IMR-90 (cell line): Measurements from ENCODE around the gene PSG3. TPM values are rescaled to one million over a fixed set of nuclear protein-coding genes. Genes with fewer than 3 reads are reported as not detected.
"Not testable (repeated sequence)": the region's sequence is repeated elsewhere in the genome, so short reads cannot be mapped to it uniquely, and the experiment has no call there.

ENCODE experiments used
- ATAC-seq: fragments of 200-7000 bp; cut with Tn5 transposase; 2 replicates; pipeline ENCODE4 v1.9.1; 2020; ENCODE audit warnings: low read depth, mild to moderate bottlenecking, moderate library complexity
- BruUV-seq: library from RNA; stranded (reverse); fragments of 400-500 nt; replicated peaks from 2 replicates; lab custom pipeline; 2021; lab: Mats Ljungman, UMichigan
- CTCF ChIA-PET: fragments of 300-600 bp; formaldehyde crosslinking; extraction: SDS; loops from one replicate; lab custom pipeline; 2021; ENCODE audit warnings: antibody characterized with exemption; lab: Yijun Ruan, JAX
- POLR2A ChIA-PET: fragments of 300-600 bp; sonication (Branson Sonifier 250); formaldehyde crosslinking; loops from one replicate; lab custom pipeline; 2022; ENCODE audit warnings: antibody characterized with exemption; ENCODE audit not compliant: unreplicated experiment; lab: Charles Lee
- DNase-seq: peaks from one replicate; pipeline ENCODE4 v3.0.0; 2013
- H2AFZ ChIP-seq: replicated peaks from 2 replicates; pipeline ENCODE3; 2013; ENCODE audit warnings: low read length, mild to moderate bottlenecking; ENCODE audit not compliant: poor library complexity
- H2AK5ac ChIP-seq: 2 replicates; pipeline ENCODE4 v1.6.1; 2013; ENCODE audit warnings: low read depth, low read length, inconsistent platforms
- H2AK9ac ChIP-seq: replicated peaks from 2 replicates; pipeline ENCODE3; 2013; ENCODE audit warnings: mild to moderate bottlenecking, low read depth, low read length, moderate library complexity; ENCODE audit not compliant: poor library complexity
- H2BK120ac ChIP-seq: 2 replicates; pipeline ENCODE4 v1.6.1; 2013; ENCODE audit warnings: low read depth, low read length, inconsistent platforms
- H2BK15ac ChIP-seq: 3 replicates; pipeline ENCODE4 v1.6.1; 2013; ENCODE audit warnings: low read depth, low read length, inconsistent platforms
- H2BK20ac ChIP-seq: 2 replicates; pipeline ENCODE4 v1.6.1; 2013; ENCODE audit warnings: low read depth, mild to moderate bottlenecking, inconsistent platforms, low read length, moderate library complexity
- H2BK5ac ChIP-seq: 2 replicates; pipeline ENCODE4 v1.6.1; 2013; ENCODE audit warnings: mild to moderate bottlenecking, low read depth, low read length, inconsistent platforms; ENCODE audit not compliant: poor library complexity, severe bottlenecking
- H3K14ac ChIP-seq: replicated peaks from 2 replicates; pipeline ENCODE4 v1.6.1; 2013; ENCODE audit warnings: low read depth, low read length, inconsistent platforms
- H3K18ac ChIP-seq: 2 replicates; pipeline ENCODE4 v1.6.1; 2013; ENCODE audit warnings: low read depth, low read length, control low read depth
- H3K23ac ChIP-seq: 2 replicates; pipeline ENCODE4 v1.6.1; 2013; ENCODE audit warnings: low read depth, low read length, inconsistent platforms
- H3K27ac ChIP-seq: 2 replicates; pipeline ENCODE4 v1.5.1; 2013; ENCODE audit warnings: mild to moderate bottlenecking, control low read depth, low read length; ENCODE audit not compliant: insufficient read depth
- H3K27me3 ChIP-seq: 2 replicates; pipeline ENCODE4 v1.6.1; 2013; ENCODE audit warnings: low read length; ENCODE audit not compliant: control insufficient read depth, insufficient read depth
- H3K36me3 ChIP-seq: 2 replicates; pipeline ENCODE4 v1.6.1; 2013; ENCODE audit warnings: low read length, mixed read lengths; ENCODE audit not compliant: control insufficient read depth, insufficient read depth
- H3K4ac ChIP-seq: 2 replicates; pipeline ENCODE4 v1.6.1; 2013; ENCODE audit warnings: low read depth, low read length, inconsistent platforms
- H3K4me1 ChIP-seq: 2 replicates; pipeline ENCODE4 v1.6.1; 2013; ENCODE audit warnings: low read length, mixed read lengths; ENCODE audit not compliant: control insufficient read depth, insufficient read depth
- H3K4me2 ChIP-seq: 2 replicates; pipeline ENCODE4 v1.6.1; 2013; ENCODE audit warnings: low read depth, mild to moderate bottlenecking, control low read depth, low read length, moderate library complexity
- H3K4me3 ChIP-seq: 2 replicates; pipeline ENCODE4 v1.5.1; 2013; ENCODE audit warnings: low read depth, mild to moderate bottlenecking, control low read depth, low read length, moderate library complexity; ENCODE audit not compliant: insufficient read depth
- H3K56ac ChIP-seq: 2 replicates; pipeline ENCODE4 v1.6.1; 2013; ENCODE audit warnings: low read length, inconsistent platforms; ENCODE audit not compliant: insufficient read depth; ENCODE audit errors: extremely low read depth
- H3K79me1 ChIP-seq, 2 experiments: 2 replicates each; pipeline ENCODE4 v1.6.1; 2013; ENCODE audit warnings: low read length in 2 of 2, inconsistent platforms in 1 of 2, low read depth in 1 of 2
- H3K9ac ChIP-seq: 2 replicates; pipeline ENCODE4 v1.6.1; 2013; ENCODE audit warnings: low read depth, low read length, control low read depth
- H3K9me1 ChIP-seq: 2 replicates; pipeline ENCODE4 v1.6.1; 2013; ENCODE audit warnings: low read length, inconsistent platforms; ENCODE audit not compliant: insufficient read depth
- H3K9me3 ChIP-seq: 2 replicates; pipeline ENCODE4 v1.6.1; 2013; ENCODE audit warnings: low read length; ENCODE audit not compliant: control insufficient read depth, insufficient read depth
- H4K20me1 ChIP-seq: 2 replicates; pipeline ENCODE4 v1.6.1; 2013; ENCODE audit warnings: low read length, inconsistent platforms; ENCODE audit not compliant: insufficient read depth
- H4K5ac ChIP-seq: 2 replicates; pipeline ENCODE4 v1.6.1; 2013; ENCODE audit warnings: mild to moderate bottlenecking, low read depth, low read length, control low read depth
- H4K8ac ChIP-seq, 2 experiments: 2 replicates each; pipeline ENCODE4 v1.6.1; 2013; ENCODE audit warnings: low read depth in 2 of 2, low read length in 2 of 2, control low read depth in 1 of 2, inconsistent platforms in 1 of 2
- H4K91ac ChIP-seq: 2 replicates; pipeline ENCODE4 v1.6.1; 2013; ENCODE audit warnings: low read depth, low read length, inconsistent platforms; ENCODE audit not compliant: insufficient read depth
- WGBS, 2 experiments: methylation state at CpG; one replicate each; pipeline versions ENCODE4 v1.1.5 to v1.1.7; 2013; ENCODE audit warnings: missing lambda C conversion rate in 2 of 2; ENCODE audit not compliant: insufficient read length in 1 of 2; ENCODE audit errors: extremely low coverage in 2 of 2; 5-methylcytosine and 5-hydroxymethylcytosine counted together
- dilution Hi-C: fragments of 300-500 bp; cut with HindIII; formaldehyde crosslinking; loops from one replicate; pipeline ENCODE4 v1.14.3; 2018; ENCODE audit warnings: low sequenced_read_pairs; ENCODE audit not compliant: unreplicated experiment
- in situ Hi-C: fragments of 300-500 bp; cut with MboI; formaldehyde crosslinking; loops from 3 replicates; pipeline ENCODE4 v1.14.3; 2019; ENCODE audit warnings: low sequenced_read_pairs, inconsistent platforms, mixed read lengths
- intact Hi-C: fragments of 100-400 bp; cut with micrococcal nuclease; formaldehyde crosslinking; loops from 2 replicates; pipeline ENCODE4 v1.10.0; 2022
- polyA plus RNA-seq, 3 experiments: library from polyadenylated mRNA; depleted of rRNA; stranded (reverse); fragments of >200 nt; gene quantifications; 2 replicates each; pipeline ENCODE4 v1.2.3, GENCODE V29; 2012; ENCODE audit warnings: low replicate concordance in 1 of 3
- total RNA-seq: library from RNA; depleted of rRNA; stranded (reverse); fragments of >200 nt; gene quantifications from 2 replicates; pipeline ENCODE4 v1.2.3, GENCODE V29; 2012

The PSG3 gene
- total and polyA plus RNA-seq, 2 of the 4 experiments (the other 2 are of a cell fraction), result 0.03 TPM; not detected in 1

DNA sequence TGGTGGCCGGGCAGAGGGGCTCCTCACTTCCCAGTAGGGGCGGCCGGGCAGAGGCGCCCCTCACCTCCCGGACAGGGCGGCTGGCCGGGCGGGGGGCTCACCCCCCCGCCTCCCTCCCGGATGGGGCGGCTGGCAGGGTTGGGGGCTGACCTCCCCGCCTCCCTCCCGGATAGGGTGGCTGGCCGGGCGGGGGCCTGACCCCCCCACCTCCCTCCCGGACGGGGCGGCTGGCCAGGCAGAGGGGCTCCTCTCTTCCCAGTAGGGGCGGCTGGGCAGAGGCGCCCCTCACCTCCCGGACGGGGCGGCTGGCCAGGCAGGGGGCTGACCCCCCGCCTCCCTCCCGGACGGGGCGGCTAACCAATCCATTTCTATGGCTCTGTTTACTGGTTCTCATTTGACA is 64.0 kb downstream of the PSG3 start:
- H2BK20ac ChIP-seq, H2BK5ac ChIP-seq, H3K4ac ChIP-seq, BruUV-seq, H4K91ac ChIP-seq, H3K14ac ChIP-seq, H3K4me3 ChIP-seq, H3K79me1 ChIP-seq, H3K27ac ChIP-seq, H3K9ac ChIP-seq, H4K8ac ChIP-seq, H3K4me1 ChIP-seq, H3K36me3 ChIP-seq, in situ Hi-C loops, H4K20me1 ChIP-seq, DNase-seq, H3K56ac ChIP-seq, dilution Hi-C loops, H2BK15ac ChIP-seq, H3K18ac ChIP-seq, CTCF ChIA-PET, H3K4me2 ChIP-seq, H4K5ac ChIP-seq, H3K27me3 ChIP-seq, ATAC-seq, H2AK9ac ChIP-seq, H2AFZ ChIP-seq, H3K9me1 ChIP-seq, intact Hi-C loops, H3K23ac ChIP-seq, POLR2A ChIA-PET, H2BK120ac ChIP-seq, H2AK5ac ChIP-seq, H3K9me3 ChIP-seq: not testable (repeated sequence)
- 93% methylated on average over 3 of the region's 27 CpGs; no CpG with 5 or more reads in 1 of the 2 experiments for WGBS, 2 experiments
